SU-DHL-6 (cell line): ENCODE data around the gene DHRS12.

Experiments
- H2AFZ ChIP-seq: fragments of 200-600 bp; sonication (generic); 2 replicates; pipeline ENCODE4 v1.6.1; 2014; ENCODE audit warnings: low read depth, mild to moderate bottlenecking, moderate library complexity, mixed read lengths, antibody characterized with exemption, low read length; ENCODE audit not compliant: severe bottlenecking
- H3F3A ChIP-seq: fragments of 200-600 bp; shearing (Covaris generic); 2 replicates; pipeline ENCODE4 v1.6.0; 2016; ENCODE audit warnings: antibody characterized with exemption, mild to moderate bottlenecking; ENCODE audit not compliant: insufficient read depth
- H3K27ac ChIP-seq: fragments of 200-600 bp; sonication (generic); 2 replicates; pipeline ENCODE4 v1.5.1; 2016; ENCODE audit warnings: low read depth, mild to moderate bottlenecking, low read length, moderate library complexity, mixed read lengths
- H3K27me3 ChIP-seq: fragments of 200-600 bp; sonication (generic), shearing (Covaris generic); 2 replicates; pipeline ENCODE4 v1.6.0; 2014; ENCODE audit warnings: mild to moderate bottlenecking, low read length
- H3K36me3 ChIP-seq: fragments of 200-600 bp; sonication (generic); 2 replicates; pipeline ENCODE4 v1.6.1; 2014; ENCODE audit warnings: mild to moderate bottlenecking, low read length, mixed read lengths
- H3K4me2 ChIP-seq: fragments of 300-600, 200-600 bp; shearing (Covaris generic), sonication (generic); 2 replicates; pipeline ENCODE4 v1.6.0; 2014; ENCODE audit warnings: low read length, low read depth, mild to moderate bottlenecking; ENCODE audit not compliant: poor library complexity, severe bottlenecking
- H3K4me3 ChIP-seq: fragments of 200-600 bp; sonication (generic); 2 replicates; pipeline ENCODE4 v1.5.1; 2014; ENCODE audit warnings: antibody characterized with exemption, low read length, mild to moderate bottlenecking, mixed read lengths; ENCODE audit not compliant: insufficient read depth, poor library complexity, severe bottlenecking
- H3K79me2 ChIP-seq: fragments of 200-600 bp; sonication (generic); 2 replicates; pipeline ENCODE4 v1.6.1; 2014; ENCODE audit warnings: mild to moderate bottlenecking, low read length, moderate library complexity; ENCODE audit not compliant: insufficient read depth
- H3K9ac ChIP-seq: fragments of 200-600 bp; sonication (generic); 2 replicates; pipeline ENCODE4 v1.7.0; 2014; ENCODE audit warnings: mild to moderate bottlenecking, low read length
- H3K9me2 ChIP-seq: fragments of 200-600 bp; sonication (generic); replicated peaks from 2 replicates; pipeline ENCODE4 v1.6.1; 2014; ENCODE audit warnings: low read length; ENCODE audit not compliant: insufficient read depth
- H3K9me3 ChIP-seq: fragments of 200-600 bp; sonication (generic); 2 replicates; pipeline ENCODE4 v1.6.1; 2014; ENCODE audit warnings: low read length, mixed read lengths; ENCODE audit not compliant: insufficient read depth
- H4K20me1 ChIP-seq: fragments of 200-600 bp; sonication (generic); 2 replicates; pipeline ENCODE4 v1.6.1; 2014; ENCODE audit warnings: low read depth, mild to moderate bottlenecking, antibody characterized with exemption, low read length, moderate library complexity, mixed read lengths
- CTCF ChIP-seq: fragments of 200-600 bp; sonication (generic); IDR thresholded peaks from one replicate; pipeline ENCODE4 v1.5.1; 2017; ENCODE audit warnings: antibody characterized with exemption, mild to moderate bottlenecking, low read length, moderate library complexity; ENCODE audit not compliant: insufficient read depth, poor library complexity, severe bottlenecking
- EZH2phosphoT487 ChIP-seq: fragments of 200-600 bp; sonication (generic), shearing (Covaris generic); conservative IDR thresholded peaks from 2 replicates; pipeline ENCODE4 v1.6.1; 2018; ENCODE audit warnings: mild to moderate bottlenecking, antibody characterized with exemption, low read length, moderate library complexity, mixed read lengths

Gene DHRS12

GRCh38 chr13:51803422-51804294 is at the start of gene DHRS12:
Gene DHRS12 (minus strand): TSS chr13:51804163. CDS start chr13:51799659, 4,504 bp downstream.
- H3K9ac ChIP-seq = peak within 1 kb of the TSS; percentile 91
- H2AFZ ChIP-seq = peak within 1 kb of the TSS; percentile 85
- H3K27ac ChIP-seq = peak within 1 kb of the TSS; percentile 56
- H4K20me1 ChIP-seq = no peaks in the 10 kb centered on the region
- no peaks in the 10 kb centered on the region for H3K9me2 ChIP-seq
- no peaks in the 10 kb centered on the region for H3K36me3 ChIP-seq
- H3K27me3 ChIP-seq = no peaks in the 10 kb centered on the region
- TF ChIP-seq CTCF (no peak), EZH2phosphoT487 (no peak)
- H3K9me3 ChIP-seq = no peaks in the 10 kb centered on the region
- H3F3A ChIP-seq = peaks cover 14% of the 10 kb centered on the region; the same call in 1 of the 2 replicates
- H3K4me2 ChIP-seq = peak within 1 kb of the TSS; percentile 80
- peak within 1 kb of the TSS; percentile 83 for H3K4me3 ChIP-seq
- no peaks in the 10 kb centered on the region for H3K79me2 ChIP-seq

- Histone ChIP-seq H3K36me3 (no peaks in the 10 kb centered on the region), H3K79me2 (no peaks in the 10 kb centered on the region), H4K20me1 (no peaks in the 10 kb centered on the region), H3K27ac (no peak overlapping the region), H3K4me2 (no peak overlapping the region), H3K9ac (no peak overlapping the region), H3K27me3 (no peaks in the 10 kb centered on the region), H3F3A (no peaks in the 10 kb centered on the region), H2AFZ (no peak overlapping the region), H3K4me3 (no peak overlapping the region), H3K9me2 (no peaks in the 10 kb centered on the region), H3K9me3 (no peaks in the 10 kb centered on the region)
- TF ChIP-seq EZH2phosphoT487 (no peak), CTCF (peak; percentile 76)
These were observed 45.5 kb upstream of the DHRS12 start for GRCh38 chr13:51849145-51850101.

- no peaks in the 10 kb centered on the region for H3K9me3 ChIP-seq
- no peak overlapping the region for H2AFZ ChIP-seq
- H3K79me2 ChIP-seq = no peaks in the 10 kb centered on the region
- no peak overlapping the region for H3K27ac ChIP-seq
- H3K4me2 ChIP-seq = no peak overlapping the region
- no peak for TF ChIP-seq EZH2phosphoT487
- TF ChIP-seq CTCF = no peak
- no peaks in the 10 kb centered on the region for H3K9me2 ChIP-seq
- no peaks in the 10 kb centered on the region for H3K27me3 ChIP-seq
- H3K4me3 ChIP-seq = no peak overlapping the region
- H3K9ac ChIP-seq = no peak overlapping the region
- H3F3A ChIP-seq = no peaks in the 10 kb centered on the region
- no peaks in the 10 kb centered on the region for H4K20me1 ChIP-seq
- H3K36me3 ChIP-seq = no peaks in the 10 kb centered on the region
These were observed 44.7 kb upstream of the DHRS12 start for GRCh38 chr13:51848674-51849073.
